Measurements from ENCODE around the gene DCAF8. TPM values are rescaled to one million over a fixed set of nuclear protein-coding genes. Genes with fewer than 3 reads are reported as not detected.
"Not testable (repeated sequence)": the region's sequence is repeated elsewhere in the genome, so short reads cannot be mapped to it uniquely, and the experiment has no call there.

The DCAF8 gene
- total RNA-seq = 62.1 and 73.6 TPM in 2 replicates

GRCh38 chr1:160261893-160262794, at the start of gene DCAF8:
Gene DCAF8, minus strand, starts transcription at chr1:160262549. Its CDS starts 18,541 bp downstream, at chr1:160244008.
- peak; percentile 92 to 97 for DNase-seq (ENCODE audit: low read depth in 2 of 2)

- no peak for DNase-seq (ENCODE audit: low read depth in 2 of 2)
Observed at GRCh38 chr1:160309571-160309970, 47.2 kb upstream of the DCAF8 start.

GRCh38 chr1:160309185-160309557, 46.8 kb upstream of the DCAF8 start:
- DNase-seq (ENCODE audit: low read depth in 2 of 2) = no peak

- DNase-seq (ENCODE audit: low read depth in 2 of 2) = no peak
Observed at GRCh38 chr1:160308451-160309184, 46.3 kb upstream of the DCAF8 start.

GRCh38 chr1:160307118-160307791, 44.9 kb upstream of the DCAF8 start:
- no peak for DNase-seq (ENCODE audit: low read depth in 2 of 2)

- no peak for DNase-seq (ENCODE audit: low read depth in 2 of 2)
Observed at GRCh38 chr1:160300173-160300572, 37.8 kb upstream of the DCAF8 start.

GRCh38 chr1:160296036-160296435, 33.7 kb upstream of the DCAF8 start:
- no peak for DNase-seq (ENCODE audit: low read depth in 2 of 2)

GRCh38 chr1:160293020-160293968, 30.9 kb upstream of the DCAF8 start:
- DNase-seq (ENCODE audit: low read depth in 2 of 2) = no peak

GRCh38 chr1:160291248-160292220, 29.2 kb upstream of the DCAF8 start:
- DNase-seq (ENCODE audit: low read depth in 2 of 2) = peak; percentile 62 to 80

GRCh38 chr1:160287769-160288168, 25.4 kb upstream of the DCAF8 start:
- DNase-seq (ENCODE audit: low read depth in 2 of 2) = not testable (repeated sequence)

GRCh38 chr1:160285506-160285905, 23.2 kb upstream of the DCAF8 start:
- DNase-seq (ENCODE audit: low read depth in 2 of 2) = no peak

- DNase-seq (ENCODE audit: low read depth in 2 of 2) = peak; percentile 87 to 94
Observed at GRCh38 chr1:160284782-160285344, 22.5 kb upstream of the DCAF8 start, which contains the start of gene PEX19. Gene PEX19, minus strand, starts transcription at chr1:160285133. Its CDS starts 9 bp downstream, at chr1:160285124.

GRCh38 chr1:160284220-160284781, 22.0 kb upstream of the DCAF8 start:
- DNase-seq (ENCODE audit: low read depth in 2 of 2) = peak; percentile 34 to 63

- no peak for DNase-seq (ENCODE audit: low read depth in 2 of 2)
Observed at GRCh38 chr1:160282807-160283206, 20.5 kb upstream of the DCAF8 start.

GRCh38 chr1:160277987-160278386, 15.6 kb upstream of the DCAF8 start:
- no peak for DNase-seq (ENCODE audit: low read depth in 2 of 2)

- no peak for DNase-seq (ENCODE audit: low read depth in 2 of 2)
Observed at GRCh38 chr1:160277330-160277729, 15.0 kb upstream of the DCAF8 start.

- no peak for DNase-seq (ENCODE audit: low read depth in 2 of 2)
Observed at GRCh38 chr1:160271025-160271424, 8.7 kb upstream of the DCAF8 start.

- no peak for DNase-seq (ENCODE audit: low read depth in 2 of 2)
Observed at GRCh38 chr1:160267284-160267991, 5.1 kb upstream of the DCAF8 start.

All from dermis microvascular lymphatic vessel endothelial cell (primary cell).